Activated CD8-positive, alpha-beta memory T cell treated with anti-CD3 and anti-CD28 coated beads, Interleukin-2, amount 10 ng/mL, durations not matched to agents 7 days and 5 days (primary cell): ENCODE results near the gene ISYNA1. TPM values are rescaled to one million over a fixed set of nuclear protein-coding genes. Genes with fewer than 3 reads are reported as not detected.

Source experiments
- ATAC-seq: fragments of 150-1000 bp; cut with Tn5 transposase; one replicate; pipeline ENCODE4 v1.10.0; 2021; ENCODE audit warnings: moderate library complexity
- CTCF ChIA-PET: fragments of 350-600 bp; sonication (Branson Sonifier 250); formaldehyde crosslinking; loops from one replicate; lab custom pipeline; 2021; ENCODE audit warnings: antibody characterized with exemption; lab: Charles Lee
- DNase-seq: peaks from one replicate; pipeline ENCODE4 v3.0.0-alpha.2; 2020
- H3K27ac Mint-ChIP-seq: one replicate; pipeline ENCODE4 v1.8.0; 2021; ENCODE audit warnings: mild to moderate bottlenecking, mixed read lengths
- H3K27me3 Mint-ChIP-seq: one replicate; pipeline ENCODE4 v1.8.0; 2021; ENCODE audit warnings: mixed read lengths
- H3K36me3 Mint-ChIP-seq: one replicate; pipeline ENCODE4 v1.8.0; 2021; ENCODE audit warnings: mild to moderate bottlenecking, mixed read lengths
- H3K4me1 Mint-ChIP-seq: one replicate; pipeline ENCODE4 v1.8.0; 2021; ENCODE audit warnings: mixed read lengths
- H3K4me3 Mint-ChIP-seq: one replicate; pipeline ENCODE4 v1.8.0; 2021; ENCODE audit warnings: mild to moderate bottlenecking, moderate library complexity, mixed read lengths
- H3K9me3 Mint-ChIP-seq: one replicate; pipeline ENCODE4 v1.8.0; 2022; ENCODE audit warnings: low read depth, mixed read lengths
- microRNA-seq: library from miRNA; unstranded; fragments of <30 nt; microRNA quantifications from one replicate; pipeline ENCODE4 v1.2.0, GENCODE V29; 2022
- total RNA-seq, 2 experiments: library from RNA; stranded (reverse); gene quantifications; one replicate each; pipeline ENCODE4 v1.2.3, GENCODE V29; 2021

Gene ISYNA1
- total RNA-seq, 2 experiments from 2014 or later: 29.6 to 30.0 TPM

DNA sequence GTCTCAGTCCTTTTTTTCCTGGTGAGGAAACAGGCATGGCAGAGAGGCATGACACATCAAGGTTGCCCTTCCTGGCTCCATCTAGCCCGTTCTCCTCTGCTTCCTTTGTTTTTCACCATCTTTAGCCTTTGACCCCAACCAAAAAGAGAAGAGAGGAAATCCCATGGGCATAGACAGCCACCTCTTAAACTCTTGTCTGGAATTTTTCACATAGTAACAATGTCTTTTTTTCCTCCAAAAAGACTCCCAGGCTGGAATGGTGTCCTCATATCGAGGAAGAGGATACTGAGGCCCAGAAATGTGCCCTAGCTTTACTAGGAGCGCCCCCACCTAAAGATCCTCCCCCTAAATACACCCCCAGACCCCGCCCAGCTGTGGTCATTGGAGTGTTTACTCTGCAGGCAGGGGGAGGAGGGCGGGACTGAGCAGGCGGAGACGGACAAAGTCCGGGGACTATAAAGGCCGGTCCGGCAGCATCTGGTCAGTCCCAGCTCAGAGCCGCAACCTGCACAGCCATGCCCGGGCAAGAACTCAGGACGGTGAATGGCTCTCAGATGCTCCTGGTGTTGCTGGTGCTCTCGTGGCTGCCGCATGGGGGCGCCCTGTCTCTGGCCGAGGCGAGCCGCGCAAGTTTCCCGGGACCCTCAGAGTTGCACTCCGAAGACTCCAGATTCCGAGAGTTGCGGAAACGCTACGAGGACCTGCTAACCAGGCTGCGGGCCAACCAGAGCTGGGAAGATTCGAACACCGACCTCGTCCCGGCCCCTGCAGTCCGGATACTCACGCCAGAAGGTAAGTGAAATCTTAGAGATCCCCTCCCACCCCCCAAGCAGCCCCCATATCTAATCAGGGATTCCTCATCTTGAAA is 52.0 kb downstream of the ISYNA1 start, which contains the start of gene GDF15:
TSS of gene GDF15 (plus strand) at position 484 of the 868 bp plus-strand sequence. CDS start at position 516, 32 bp downstream.
- no peak for ATAC-seq
- Mint-ChIP-seq H3K27ac (no peak within 1 kb of the TSS), H3K36me3 (no peaks in the 10 kb centered on the region), H3K4me3 (no peak within 1 kb of the TSS), H3K4me1 (peaks cover 19% of the 10 kb centered on the region), H3K9me3 (no peaks in the 10 kb centered on the region), H3K27me3 (peaks cover 59% of the 10 kb centered on the region)
- no peak for DNase-seq
- CTCF ChIA-PET: interaction anchor here (0.5 to 15.3 kb wide), 8 partner anchors 12 to 108 kb away, joined by 3 to 278 read pairs (median 6); partner anchors contain the start of genes LRRC25 and SSBP4

DNA sequence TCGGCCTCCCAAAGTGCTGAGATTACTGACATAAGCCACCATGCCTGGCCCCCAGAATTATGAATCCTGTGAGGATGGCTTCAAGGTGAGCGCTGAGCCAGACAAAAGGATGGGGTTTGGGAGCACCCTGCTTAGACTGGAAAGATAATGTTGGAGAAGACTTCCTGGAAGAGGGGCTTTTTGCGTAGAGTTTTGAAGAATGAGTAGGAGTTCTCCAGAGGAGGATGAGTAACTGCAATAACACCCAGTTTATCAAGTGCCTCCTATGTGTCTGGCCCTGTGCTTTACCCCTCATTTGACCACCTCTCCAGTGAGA is 52.6 kb downstream of the ISYNA1 start:
- DNase-seq (no peak), ATAC-seq (no peak)
- Mint-ChIP-seq H3K4me1 (peaks cover 19% of the 10 kb centered on the region), H3K4me3 (no peak overlapping the region), H3K27ac (no peak overlapping the region), H3K27me3 (peaks cover 55% of the 10 kb centered on the region), H3K9me3 (no peaks in the 10 kb centered on the region), H3K36me3 (no peaks in the 10 kb centered on the region)
- CTCF ChIA-PET: interaction anchor here (0.5 to 15.3 kb wide), 7 partner anchors 11 to 107 kb away, joined by 3 to 278 read pairs (median 7); partner anchors contain the start of genes LRRC25 and SSBP4

DNA sequence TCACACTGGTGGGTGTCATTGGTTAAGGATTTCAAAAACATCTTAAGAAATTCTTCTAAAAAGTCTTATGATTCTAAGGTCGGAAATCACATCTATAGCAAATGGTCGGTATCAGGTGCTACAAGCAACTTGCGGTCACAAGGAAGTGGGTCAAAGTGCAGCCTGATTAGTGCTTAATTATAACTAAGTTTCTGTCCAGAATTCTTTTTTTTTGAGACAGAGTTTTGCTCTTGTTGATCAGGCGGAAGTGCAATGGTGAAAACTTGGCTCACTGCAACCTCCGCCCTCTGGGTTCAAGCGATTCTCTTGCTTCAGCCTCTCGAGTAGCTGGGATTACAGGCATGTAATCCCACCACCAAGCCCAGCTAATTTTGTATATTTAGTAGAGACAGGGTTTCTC is 53.2 kb downstream of the ISYNA1 start:
- ATAC-seq (no peak), DNase-seq (no peak)
- no peaks in the 10 kb centered on the region for H3K9me3 Mint-ChIP-seq
- no peak overlapping the region for H3K27ac Mint-ChIP-seq
- H3K27me3 Mint-ChIP-seq: peaks cover 49% of the 10 kb centered on the region
- CTCF ChIA-PET: interaction anchor here (15.3 kb wide), 1 partner anchor 32 kb away, joined by 278 read pairs; the partner anchor contains the start of gene SSBP4
- H3K4me3 Mint-ChIP-seq: no peak overlapping the region
- H3K36me3 Mint-ChIP-seq: no peaks in the 10 kb centered on the region
- H3K4me1 Mint-ChIP-seq: peaks cover 19% of the 10 kb centered on the region

Small RNA genes within 50 kb of the gene (microRNA-seq; reads per million reads assigned to microRNA genes)
- not detected for gene MIR3189

Other genes with a start within 250 kb of the ISYNA1 start
- gene MPV17L2, start 244.9 kb downstream of the ISYNA1 start, total RNA-seq: 10 to 100 TPM in 1 of 2 experiments, 1 to 10 TPM in 1; 8.2 to 12.9 TPM
- gene RAB3A, start 234.1 kb downstream of the ISYNA1 start, total RNA-seq: 1 to 10 TPM; 3.5 to 3.7 TPM
- under 1 TPM; 0.14 to 0.23 TPM for gene PDE4C, start 211.7 kb downstream of the ISYNA1 start, total RNA-seq
- 1 to 10 TPM; 2.2 to 3.1 TPM for gene IQCN, start 163.7 kb downstream of the ISYNA1 start, total RNA-seq
- 100 to 1,000 TPM; 498 to 501 TPM for gene JUND, start 156.5 kb downstream of the ISYNA1 start, total RNA-seq
- 100 to 1,000 TPM; 209 to 236 TPM for gene LSM4, start 115.1 kb downstream of the ISYNA1 start, total RNA-seq
- 10 to 100 TPM; 35.5 to 44.7 TPM for gene PGPEP1, start 97.5 kb downstream of the ISYNA1 start, total RNA-seq
- not detected for gene GDF15, start 52.0 kb downstream of the ISYNA1 start, total RNA-seq
- gene LRRC25, start 40.5 kb downstream of the ISYNA1 start, total RNA-seq: under 1 TPM in 1 of 2 experiments, not detected in 1; 0.12 TPM
- gene SSBP4, start 18.7 kb downstream of the ISYNA1 start, total RNA-seq: 100 to 1,000 TPM; 197 to 247 TPM
- 10 to 100 TPM; 22.9 to 33.7 TPM for gene ELL, start 83.9 kb upstream of the ISYNA1 start, total RNA-seq
- gene FKBP8, start 105.4 kb upstream of the ISYNA1 start, total RNA-seq: 100 to 1,000 TPM; 220 to 286 TPM
- gene KXD1, start 119.7 kb upstream of the ISYNA1 start, total RNA-seq: 100 to 1,000 TPM; 106 to 113 TPM
- gene UBA52, start 133.7 kb upstream of the ISYNA1 start, total RNA-seq: 1,000 to 10,000 TPM; 1,256 to 1,325 TPM
- gene REX1BD, start 150.7 kb upstream of the ISYNA1 start, total RNA-seq: 100 to 1,000 TPM in 1 of 2 experiments, 10 to 100 TPM in 1; 88.9 to 102 TPM
- gene CRLF1, start 168.7 kb upstream of the ISYNA1 start, total RNA-seq: not detected
- gene TMEM59L, start 174.7 kb upstream of the ISYNA1 start, total RNA-seq: not detected
- 10 to 100 TPM; 12.8 to 15.8 TPM for gene KLHL26, start 198.9 kb upstream of the ISYNA1 start, total RNA-seq
- gene CRTC1, start 245.5 kb upstream of the ISYNA1 start, total RNA-seq: 1 to 10 TPM; 5.9 to 6.4 TPM